Measurements from ENCODE around the gene LAMA1. TPM values are rescaled to one million over a fixed set of nuclear protein-coding genes. Genes with fewer than 3 reads are reported as not detected.

Gene LAMA1
- total and polyA plus RNA-seq, 10 donors: 0.20 to 2.3 (median 0.63) TPM

DNA sequence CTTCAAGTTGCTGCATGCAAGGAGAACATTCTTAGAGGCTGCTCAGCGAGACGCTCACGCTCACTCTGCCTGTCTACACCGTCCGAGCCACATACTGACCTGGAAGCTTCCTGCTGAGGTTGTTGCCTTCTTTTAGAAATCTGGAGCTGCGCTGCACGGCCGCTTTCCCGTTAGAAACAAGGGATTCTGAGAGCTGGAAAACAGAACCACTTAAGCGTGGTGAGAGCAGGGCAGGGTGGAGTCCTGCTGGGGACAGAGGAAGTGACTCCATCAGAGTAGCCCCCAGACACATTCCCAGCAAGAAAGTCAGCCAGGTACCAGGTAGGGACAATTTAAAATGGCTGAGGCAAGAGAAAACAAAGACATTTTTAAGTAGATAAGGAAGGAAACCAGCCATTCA lies 135.2 kb downstream of the LAMA1 start:
- intact Hi-C loops (cut with DNase I; ENCODE audit: low total_unique reads): no loop called here
- TF ChIP-seq CTCF (IDR thresholded peaks at IDR 0.05 in 8 of 11, conservative IDR thresholded peaks at IDR 0.05 in 3 of 11) (no peak), POLR2A (IDR thresholded peaks at IDR 0.05) (no peak), POLR2AphosphoS5 (IDR thresholded peaks at IDR 0.05) (no peak)
- Histone ChIP-seq H3K27me3 (replicated peaks in 1 of 7) (no peaks in the 10 kb centered on the region), H3K36me3 (no peaks in the 10 kb centered on the region), H3K27ac (no peak overlapping the region), H3K4me1 (no peaks in the 10 kb centered on the region), H3K9me3 (no peaks in the 10 kb centered on the region), H3K4me3 (no peak overlapping the region)
- DNase-seq: no peak
- WGBS, 5 donors: 73 to 90% (median 79%) methylated on average over 10 of the region's 10 CpGs

DNA sequence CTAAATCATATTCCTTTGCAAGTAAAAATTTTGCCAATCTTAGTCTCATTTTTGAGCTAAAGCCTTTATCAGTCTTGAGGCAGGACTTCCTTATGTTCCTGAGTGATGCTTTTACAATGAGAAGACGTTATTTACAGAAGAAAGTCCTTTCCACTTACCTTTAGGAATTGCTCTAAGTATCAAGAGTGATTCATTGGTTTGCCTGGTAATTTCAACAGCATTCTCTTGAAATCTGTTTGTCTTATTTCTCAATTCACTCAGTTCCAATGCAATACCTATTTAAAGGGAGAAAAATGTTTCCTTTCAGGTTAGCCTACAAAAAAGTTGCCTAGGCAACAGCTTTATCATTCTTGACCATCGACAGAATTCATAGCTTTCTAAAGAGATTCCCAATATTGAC lies 137.2 kb downstream of the LAMA1 start:
- Histone ChIP-seq H3K4me3 (no peak overlapping the region), H3K27me3 (replicated peaks in 1 of 7) (no peaks in the 10 kb centered on the region), H3K36me3 (no peaks in the 10 kb centered on the region), H3K27ac (no peak overlapping the region), H3K4me1 (no peaks in the 10 kb centered on the region), H3K9me3 (no peaks in the 10 kb centered on the region)
- no peak for TF ChIP-seq POLR2A (IDR thresholded peaks at IDR 0.05)
- TF ChIP-seq POLR2AphosphoS5 (IDR thresholded peaks at IDR 0.05): no peak
- no peak for TF ChIP-seq CTCF (IDR thresholded peaks at IDR 0.05 in 8 of 11, conservative IDR thresholded peaks at IDR 0.05 in 3 of 11)
- WGBS, 5 donors: 59 to 78% (median 62%) methylated on average over 2 of the region's 2 CpGs
- intact Hi-C loops (cut with DNase I; ENCODE audit: low total_unique reads): no loop called here
- DNase-seq: no peak

DNA sequence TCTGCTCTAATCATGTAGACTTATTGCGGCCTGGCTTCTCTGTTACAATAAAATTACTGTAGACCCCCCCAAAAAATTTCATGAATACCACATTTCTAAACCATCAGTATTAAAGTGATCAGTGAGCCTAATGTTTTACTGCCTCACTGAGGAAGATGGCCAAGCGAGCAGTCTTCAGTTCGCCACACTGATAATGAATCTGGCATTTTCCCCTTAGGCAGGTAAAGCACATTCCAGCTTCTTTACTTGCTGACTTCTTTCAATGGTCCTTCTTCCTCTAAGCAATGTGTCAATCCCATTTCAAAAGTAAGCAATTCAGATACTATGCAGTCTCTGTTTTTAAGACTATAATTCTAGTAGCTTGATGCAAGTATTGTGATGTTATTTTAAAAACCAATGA lies 137.6 kb downstream of the LAMA1 start:
- no peaks in the 10 kb centered on the region for H3K4me1 ChIP-seq
- no peak for TF ChIP-seq CTCF (IDR thresholded peaks at IDR 0.05 in 8 of 11, conservative IDR thresholded peaks at IDR 0.05 in 3 of 11)
- TF ChIP-seq POLR2A (IDR thresholded peaks at IDR 0.05): no peak
- no peak for TF ChIP-seq POLR2AphosphoS5 (IDR thresholded peaks at IDR 0.05)
- intact Hi-C loops (cut with DNase I; ENCODE audit: low total_unique reads): no loop called here
- no peaks in the 10 kb centered on the region for H3K36me3 ChIP-seq
- no peaks in the 10 kb centered on the region for H3K27me3 ChIP-seq (replicated peaks in 1 of 7)
- H3K27ac ChIP-seq: no peak overlapping the region
- no peak overlapping the region for H3K4me3 ChIP-seq
- H3K9me3 ChIP-seq: no peaks in the 10 kb centered on the region
- WGBS, 5 donors: 94 to 98% (median 96%) methylated on average over 3 of the region's 3 CpGs
- no peak for DNase-seq

GRCh38 chr18:6976935-6977334 lies 140.7 kb downstream of the LAMA1 start:
- no peak overlapping the region for H3K27ac ChIP-seq
- intact Hi-C loops (cut with DNase I; ENCODE audit: low total_unique reads): no loop called here
- 50 to 90% (median 72%) methylated on average over 3 of the region's 3 CpGs for WGBS, 5 donors
- TF ChIP-seq CTCF (IDR thresholded peaks at IDR 0.05 in 8 of 11, conservative IDR thresholded peaks at IDR 0.05 in 3 of 11) (no peak), POLR2A (IDR thresholded peaks at IDR 0.05) (no peak), POLR2AphosphoS5 (IDR thresholded peaks at IDR 0.05) (no peak)
- H3K36me3 ChIP-seq: no peaks in the 10 kb centered on the region
- DNase-seq: no peak
- no peak overlapping the region for H3K4me3 ChIP-seq
- H3K27me3 ChIP-seq (replicated peaks in 1 of 7): no peaks in the 10 kb centered on the region
- no peaks in the 10 kb centered on the region for H3K9me3 ChIP-seq
- H3K4me1 ChIP-seq: no peaks in the 10 kb centered on the region
